GM12864 (cell line): ENCODE measurements around the gene MAD1L1.
"Not testable (repeated sequence)": the region's sequence is repeated elsewhere in the genome, so short reads cannot be mapped to it uniquely, and the experiment has no call there.

Source experiments
- DNase-seq: peaks from one replicate; pipeline ENCODE4 v3.0.0-alpha.2; 2011; ENCODE audit warnings: low read depth
- H3K4me3 ChIP-seq: 2 replicates; pipeline ENCODE4 v1.5.1; 2011; ENCODE audit warnings: mild to moderate bottlenecking, low read depth, low read length, control low read depth
- TF ChIP-seq, protein P1 (sequence below): IDR thresholded peaks from 2 replicates; pipeline ENCODE4 v1.5.1; 2011; ENCODE audit warnings: low read depth, mild to moderate bottlenecking, moderate library complexity, low read length, control low read depth, inconsistent platforms; ENCODE audit errors: missing control alignments

The MAD1L1 gene

GRCh38 chr7:2275101-2275500 lies 42.4 kb upstream of the MAD1L1 start:
- no peak for DNase-seq
- TF ChIP-seq, protein P1, sequence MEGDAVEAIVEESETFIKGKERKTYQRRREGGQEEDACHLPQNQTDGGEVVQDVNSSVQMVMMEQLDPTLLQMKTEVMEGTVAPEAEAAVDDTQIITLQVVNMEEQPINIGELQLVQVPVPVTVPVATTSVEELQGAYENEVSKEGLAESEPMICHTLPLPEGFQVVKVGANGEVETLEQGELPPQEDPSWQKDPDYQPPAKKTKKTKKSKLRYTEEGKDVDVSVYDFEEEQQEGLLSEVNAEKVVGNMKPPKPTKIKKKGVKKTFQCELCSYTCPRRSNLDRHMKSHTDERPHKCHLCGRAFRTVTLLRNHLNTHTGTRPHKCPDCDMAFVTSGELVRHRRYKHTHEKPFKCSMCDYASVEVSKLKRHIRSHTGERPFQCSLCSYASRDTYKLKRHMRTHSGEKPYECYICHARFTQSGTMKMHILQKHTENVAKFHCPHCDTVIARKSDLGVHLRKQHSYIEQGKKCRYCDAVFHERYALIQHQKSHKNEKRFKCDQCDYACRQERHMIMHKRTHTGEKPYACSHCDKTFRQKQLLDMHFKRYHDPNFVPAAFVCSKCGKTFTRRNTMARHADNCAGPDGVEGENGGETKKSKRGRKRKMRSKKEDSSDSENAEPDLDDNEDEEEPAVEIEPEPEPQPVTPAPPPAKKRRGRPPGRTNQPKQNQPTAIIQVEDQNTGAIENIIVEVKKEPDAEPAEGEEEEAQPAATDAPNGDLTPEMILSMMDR: no peak
- no peak overlapping the region for H3K4me3 ChIP-seq

- H3K4me3 ChIP-seq: no peak overlapping the region
- TF ChIP-seq, protein P1: no peak
- no peak for DNase-seq
These were observed 41.9 kb upstream of the MAD1L1 start for GRCh38 chr7:2274666-2275065.

DNA sequence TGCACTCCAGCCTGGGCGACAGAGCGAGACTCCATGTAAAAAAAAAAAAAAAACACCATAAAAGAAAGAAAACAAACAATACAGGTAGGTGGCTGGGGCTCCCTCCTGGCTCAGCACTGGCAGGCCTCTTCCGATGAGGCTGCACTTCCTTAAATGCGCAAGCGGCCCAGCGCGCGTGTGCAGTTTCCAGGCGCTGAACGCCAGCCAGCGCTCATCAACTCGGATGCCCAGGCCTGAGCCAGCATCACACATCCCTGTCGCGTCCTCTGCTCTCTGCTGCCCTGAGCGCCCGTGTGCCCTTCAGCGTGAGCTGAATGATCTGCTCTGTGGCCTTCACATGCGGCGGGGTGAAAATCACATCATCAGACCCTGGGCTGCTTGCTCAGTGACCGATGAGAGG lies 41.1 kb upstream of the MAD1L1 start:
- DNase-seq: no peak
- H3K4me3 ChIP-seq: no peak overlapping the region
- TF ChIP-seq, protein P1: no peak

GRCh38 chr7:2272031-2272430 lies 39.3 kb upstream of the MAD1L1 start:
- TF ChIP-seq, protein P1: no peak
- H3K4me3 ChIP-seq: no peak overlapping the region
- DNase-seq: no peak

GRCh38 chr7:2271273-2272026 lies 38.7 kb upstream of the MAD1L1 start:
- DNase-seq: no peak
- H3K4me3 ChIP-seq: no peak overlapping the region
- TF ChIP-seq, protein P1: no peak

GRCh38 chr7:2270495-2270894 lies 37.8 kb upstream of the MAD1L1 start:
- no peak for DNase-seq
- TF ChIP-seq, protein P1: no peak
- H3K4me3 ChIP-seq: no peak overlapping the region

DNA sequence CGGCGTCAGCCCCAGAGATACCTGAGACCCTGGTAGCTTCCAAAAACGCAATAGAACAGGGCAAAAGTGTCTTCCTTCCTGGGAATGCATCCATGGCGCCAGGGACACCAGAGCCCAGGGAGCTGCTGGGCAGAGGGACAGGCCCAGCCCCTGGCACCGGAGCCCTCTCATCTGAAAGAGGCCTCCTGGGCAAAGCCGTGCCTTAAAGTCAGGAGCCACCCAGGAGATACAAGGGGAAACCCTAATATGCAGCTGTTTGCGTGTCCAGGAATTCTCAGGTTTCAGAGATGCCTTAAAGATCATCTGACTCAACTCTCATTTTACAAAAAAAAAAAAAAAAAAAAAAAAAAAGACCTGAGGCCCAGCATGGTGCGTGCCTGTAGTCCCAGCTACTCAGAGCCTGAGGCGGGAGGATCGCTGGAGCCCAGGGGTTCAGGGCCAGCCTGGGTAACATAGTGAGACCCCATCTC lies 37.3 kb upstream of the MAD1L1 start:
- TF ChIP-seq, protein P1: no peak
- H3K4me3 ChIP-seq: no peak overlapping the region
- DNase-seq: no peak

DNA sequence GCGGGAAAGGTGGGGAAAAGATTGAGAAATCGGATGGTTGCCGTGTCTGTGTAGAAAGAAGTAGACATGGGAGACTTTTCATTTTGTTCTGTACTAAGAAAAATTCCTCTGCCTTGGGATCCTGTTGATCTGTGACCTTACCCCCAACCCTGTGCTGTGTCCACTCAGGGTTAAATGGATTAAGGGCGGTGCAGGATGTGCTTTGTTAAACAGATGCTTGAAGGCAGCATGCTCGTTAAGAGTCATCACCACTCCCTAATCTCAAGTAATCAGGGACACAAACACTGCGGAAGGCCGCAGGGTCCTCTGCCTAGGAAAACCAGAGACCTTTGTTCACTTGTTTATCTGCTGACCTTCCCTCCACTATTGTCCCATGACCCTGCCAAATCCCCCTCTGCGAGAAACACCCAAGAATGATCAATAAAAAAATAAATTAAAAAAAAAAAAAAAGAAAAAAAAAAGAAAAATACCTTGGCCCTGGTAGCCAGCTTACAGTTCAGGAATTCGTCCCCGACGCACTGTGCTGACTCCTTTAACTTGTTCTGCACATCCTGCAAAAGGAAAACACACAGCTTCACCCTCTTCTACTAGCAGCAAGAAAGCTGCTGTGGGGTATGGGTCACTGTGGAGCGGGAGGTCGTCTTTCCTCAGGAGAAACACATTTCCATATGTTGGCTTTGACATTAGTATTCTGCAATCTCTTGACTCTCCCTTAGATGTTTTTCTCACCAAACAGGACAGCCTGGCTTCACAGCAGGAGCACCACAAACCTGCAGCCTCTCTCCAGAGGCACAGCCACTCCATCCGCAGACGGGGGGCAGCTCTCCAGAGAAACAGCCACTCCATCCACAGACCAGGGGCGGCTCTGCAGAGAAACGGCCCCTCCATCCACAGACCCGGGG lies 36.6 kb upstream of the MAD1L1 start:
- H3K4me3 ChIP-seq, DNase-seq: not testable (repeated sequence)
